Measurements from ENCODE around the gene C4orf50.

The C4orf50 gene

GRCh38 chr4:5895287-5895686 lies 122.9 kb downstream of the C4orf50 start:
- H3K36me3 ChIP-seq, result no peaks in the 10 kb centered on the region
- no peak for DNase-seq
- TF ChIP-seq CTCF (IDR thresholded peaks at IDR 0.05; ENCODE audit: low read depth, low read length), result no peak
- H3K27me3 ChIP-seq, result peaks cover 14% of the 10 kb centered on the region
- H3K9me3 ChIP-seq, result no peaks in the 10 kb centered on the region
- no peak overlapping the region for H3K4me3 ChIP-seq (ENCODE audit: low read depth, low read length)
- H3K4me1 ChIP-seq, result peaks cover 12% of the 10 kb centered on the region

GRCh38 chr4:5894266-5894665 lies 124.0 kb downstream of the C4orf50 start:
- Histone ChIP-seq H3K27me3 (peaks cover 14% of the 10 kb centered on the region), H3K4me3 (ENCODE audit: low read depth, low read length) (no peak overlapping the region), H3K4me1 (peaks cover 13% of the 10 kb centered on the region), H3K36me3 (no peaks in the 10 kb centered on the region), H3K9me3 (no peaks in the 10 kb centered on the region)
- DNase-seq, result peak; percentile 73
- TF ChIP-seq CTCF (IDR thresholded peaks at IDR 0.05; ENCODE audit: low read depth, low read length), result no peak

GRCh38 chr4:5893591-5893990 lies 124.6 kb downstream of the C4orf50 start:
- Histone ChIP-seq H3K4me1 (peaks cover 15% of the 10 kb centered on the region), H3K27me3 (peaks cover 14% of the 10 kb centered on the region), H3K9me3 (no peaks in the 10 kb centered on the region), H3K4me3 (ENCODE audit: low read depth, low read length) (peak overlapping the region; percentile 42), H3K36me3 (no peaks in the 10 kb centered on the region)
- no peak for DNase-seq
- 0 out of 2 replicates have a peak, but pooled peaks have one; percentile 5 for TF ChIP-seq CTCF (IDR thresholded peaks at IDR 0.05; ENCODE audit: low read depth, low read length)

GRCh38 chr4:5893004-5893580 lies 125.1 kb downstream of the C4orf50 start, which contains the start of gene CRMP1:
TSS of gene CRMP1 (minus strand) at chr4:5893086. CDS start at chr4:5892969, 117 bp downstream.
- Histone ChIP-seq H3K9me3 (no peaks in the 10 kb centered on the region), H3K36me3 (no peaks in the 10 kb centered on the region), H3K4me1 (peaks cover 15% of the 10 kb centered on the region), H3K4me3 (ENCODE audit: low read depth, low read length) (peak within 1 kb of the TSS; percentile 93), H3K27me3 (peaks cover 14% of the 10 kb centered on the region)
- peak; percentile 91 for DNase-seq
- TF ChIP-seq CTCF (IDR thresholded peaks at IDR 0.05; ENCODE audit: low read depth, low read length), result no peak

- peaks cover 15% of the 10 kb centered on the region for H3K4me1 ChIP-seq
- H3K36me3 ChIP-seq, result no peaks in the 10 kb centered on the region
- TF ChIP-seq CTCF (IDR thresholded peaks at IDR 0.05; ENCODE audit: low read depth, low read length), result no peak
- DNase-seq, result peak; percentile 63
- H3K9me3 ChIP-seq, result no peaks in the 10 kb centered on the region
- peaks cover 14% of the 10 kb centered on the region for H3K27me3 ChIP-seq
- H3K4me3 ChIP-seq (ENCODE audit: low read depth, low read length), result peak overlapping the region; percentile 93
These were observed 125.8 kb downstream of the C4orf50 start for GRCh38 chr4:5892323-5893003.
